ENCODE data around the gene FCHO1. TPM values are rescaled to one million over a fixed set of nuclear protein-coding genes. Genes with fewer than 3 reads are reported as not detected.
A peak's percentile ranks its signal among the peaks of the same experiment; 100 is the strongest.

FCHO1 gene
- total and polyA plus RNA-seq, 2 donors (not counting 1 experiment from before 2014, with no cell fraction given): 85.7 to 149 TPM

GRCh38 chr19:17796013-17796837, 44.9 kb downstream of the FCHO1 start:
- no peak overlapping the region for H2AFZ ChIP-seq (ENCODE audit: insufficient read depth, low read depth, low read length, poor library complexity, severe bottlenecking)
- no peaks in the 10 kb centered on the region for H3K9me3 Mint-ChIP-seq (ENCODE audit: insufficient read depth)
- H3K4me1 Mint-ChIP-seq: peaks cover 34% of the 10 kb centered on the region
- ATAC-seq (ENCODE audit: low read depth) (no peak), DNase-seq (peak; percentile 15)
- peaks cover 14% of the 10 kb centered on the region for H3K27me3 Mint-ChIP-seq
- H3K4me2 ChIP-seq (replicated peaks; ENCODE audit: low read depth, low read length, poor library complexity, severe bottlenecking): no peak overlapping the region
- WGBS (ENCODE audit: insufficient coverage): 58% methylated on average over 4 of the region's 6 CpGs
- H4K20me1 ChIP-seq (ENCODE audit: control insufficient read depth, insufficient read depth, low read length, poor library complexity, severe bottlenecking): no peaks in the 10 kb centered on the region
- H3K4me3 ChIP-seq (ENCODE audit: control extremely low read depth in 1 of 5, extremely low read depth in 1 of 5, insufficient read depth in 1 of 5, low read depth in 2 of 5, low read length in 4 of 5): no peak overlapping the region
- ChIA-PET CTCF (interaction anchor here (0.6 to 1.6 kb wide), 4 partner anchors 8 to 61 kb away, joined by 3 to 4 read pairs (median 3); no protein-coding TSS in a partner anchor), POLR2A (interaction anchor here (0.6 kb wide), 1 partner anchor 33 kb away, joined by 7 read pairs; no protein-coding TSS in a partner anchor)
- intact Hi-C loops (cut with micrococcal nuclease): no loop called here
- peaks cover 0 to 43% (median 22%) of the 10 kb centered on the region in 4 experiments for H3K27me3 ChIP-seq (replicated peaks in 1 of 4; ENCODE audit: control extremely low read depth in 1 of 4, control insufficient read depth in 3 of 4, insufficient read depth in 4 of 4, low read length in 3 of 4)
- TF ChIP-seq EZH2 (IDR thresholded peaks at IDR 0.05; ENCODE audit: borderline replicate concordance, insufficient read depth, low read depth, low read length, poor library complexity, severe bottlenecking): no peak
- TF ChIP-seq, protein P1, sequence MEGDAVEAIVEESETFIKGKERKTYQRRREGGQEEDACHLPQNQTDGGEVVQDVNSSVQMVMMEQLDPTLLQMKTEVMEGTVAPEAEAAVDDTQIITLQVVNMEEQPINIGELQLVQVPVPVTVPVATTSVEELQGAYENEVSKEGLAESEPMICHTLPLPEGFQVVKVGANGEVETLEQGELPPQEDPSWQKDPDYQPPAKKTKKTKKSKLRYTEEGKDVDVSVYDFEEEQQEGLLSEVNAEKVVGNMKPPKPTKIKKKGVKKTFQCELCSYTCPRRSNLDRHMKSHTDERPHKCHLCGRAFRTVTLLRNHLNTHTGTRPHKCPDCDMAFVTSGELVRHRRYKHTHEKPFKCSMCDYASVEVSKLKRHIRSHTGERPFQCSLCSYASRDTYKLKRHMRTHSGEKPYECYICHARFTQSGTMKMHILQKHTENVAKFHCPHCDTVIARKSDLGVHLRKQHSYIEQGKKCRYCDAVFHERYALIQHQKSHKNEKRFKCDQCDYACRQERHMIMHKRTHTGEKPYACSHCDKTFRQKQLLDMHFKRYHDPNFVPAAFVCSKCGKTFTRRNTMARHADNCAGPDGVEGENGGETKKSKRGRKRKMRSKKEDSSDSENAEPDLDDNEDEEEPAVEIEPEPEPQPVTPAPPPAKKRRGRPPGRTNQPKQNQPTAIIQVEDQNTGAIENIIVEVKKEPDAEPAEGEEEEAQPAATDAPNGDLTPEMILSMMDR (IDR thresholded peaks at IDR 0.05): no peak
- no peak overlapping the region for H3K4me3 Mint-ChIP-seq
- H3K36me3 ChIP-seq (replicated peaks in 1 of 2; ENCODE audit: control extremely low read depth in 1 of 2, control insufficient read depth in 1 of 2, extremely low read depth in 1 of 2, insufficient read depth in 2 of 2, low read length in 1 of 2): no peaks in the 10 kb centered on the region
- H3K9ac ChIP-seq (ENCODE audit: low read length): no peak overlapping the region
- no peak overlapping the region for H3K27ac Mint-ChIP-seq
- no peaks in the 10 kb centered on the region for H3K79me2 ChIP-seq (ENCODE audit: control insufficient read depth, insufficient read depth, low read length)
- peaks cover 0 to 12% (median 0%) of the 10 kb centered on the region in 3 donors for H3K9me3 ChIP-seq (ENCODE audit: control extremely low read depth in 1 of 3, control insufficient read depth in 2 of 3, insufficient read depth in 1 of 3, low read length in 2 of 3)
- peaks cover 29 to 30% of the 10 kb centered on the region in 2 donors for H3K4me1 ChIP-seq (ENCODE audit: control insufficient read depth in 2 of 2, insufficient read depth in 2 of 2, low read length in 2 of 2)
- no peak overlapping the region for H3K27ac ChIP-seq (ENCODE audit: low read length in 2 of 2)

All from B cell (primary cell).